Keratinocyte (primary cell): ENCODE data around the gene IL31. TPM values are rescaled to one million over a fixed set of nuclear protein-coding genes. Genes with fewer than 3 reads are reported as not detected.

Source experiments
- DNase-seq: peaks from one replicate; pipeline ENCODE4 v3.0.0-alpha.2; 2011; ENCODE audit warnings: low read depth, missing footprints, low spot score
- FAIRE-seq: peaks from 2 replicates; lab custom pipeline; 2011; peaks lifted over from hg19 to GRCh38; lab: Jason Lieb, UNC
- H2AFZ ChIP-seq: 2 replicates; pipeline ENCODE4 v1.6.0; 2012; ENCODE audit warnings: low read length, control low read depth, inconsistent platforms; ENCODE audit not compliant: control insufficient read depth
- H3K27ac ChIP-seq: 2 replicates; pipeline ENCODE4 v1.5.1; 2011; ENCODE audit warnings: low read length; ENCODE audit not compliant: control insufficient read depth, insufficient read depth
- H3K27me3 ChIP-seq: 3 replicates; pipeline ENCODE4 v1.6.0; 2011; ENCODE audit warnings: low read length; ENCODE audit not compliant: control insufficient read depth, insufficient read depth; ENCODE audit errors: extremely low read depth
- H3K36me3 ChIP-seq, 2 experiments: 2 replicates in 1 of 2; 3 replicates in 1 of 2; pipeline ENCODE4 v1.5.1; 2011; ENCODE audit warnings: low read length in 2 of 2, mild to moderate bottlenecking in 1 of 2; ENCODE audit not compliant: control insufficient read depth in 2 of 2, insufficient read depth in 2 of 2; ENCODE audit errors: extremely low read depth in 1 of 2
- H3K4me1 ChIP-seq: 3 replicates; pipeline ENCODE4 v1.5.1; 2011; ENCODE audit warnings: low read length; ENCODE audit not compliant: control insufficient read depth, insufficient read depth; ENCODE audit errors: extremely low read depth
- H3K4me2 ChIP-seq: 3 replicates; pipeline ENCODE4 v1.6.0; 2011; ENCODE audit warnings: low read depth, low read length; ENCODE audit not compliant: control insufficient read depth, insufficient read depth; ENCODE audit errors: extremely low read depth
- H3K4me3 ChIP-seq, 3 experiments: fragments of 200-600 bp in 1 of 3; sonication (generic) in 1 of 3; 2 replicates in 2 of 3; 3 replicates in 1 of 3; pipeline ENCODE4 v1.5.1; 2011 to 2016; ENCODE audit warnings: low read length in 3 of 3, mild to moderate bottlenecking in 3 of 3, control low read depth in 2 of 3, inconsistent platforms in 1 of 3, low read depth in 1 of 3, mixed read lengths in 1 of 3, mixed run types in 1 of 3, moderate library complexity in 1 of 3; ENCODE audit not compliant: control insufficient read depth in 2 of 3, insufficient read depth in 2 of 3; ENCODE audit errors: extremely low read depth in 1 of 3
- H3K79me2 ChIP-seq: 2 replicates; pipeline ENCODE4 v1.6.0; 2012; ENCODE audit warnings: low read length; ENCODE audit not compliant: control insufficient read depth, insufficient read depth
- H3K9ac ChIP-seq: 3 replicates; pipeline ENCODE4 v1.6.0; 2011; ENCODE audit warnings: low read length; ENCODE audit not compliant: control insufficient read depth, insufficient read depth; ENCODE audit errors: extremely low read depth
- H3K9me1 ChIP-seq: 3 replicates; pipeline ENCODE4 v1.6.0; 2011; ENCODE audit warnings: low read length; ENCODE audit not compliant: control insufficient read depth, insufficient read depth; ENCODE audit errors: extremely low read depth
- H3K9me3 ChIP-seq: 2 replicates; pipeline ENCODE4 v1.5.1; 2012; ENCODE audit warnings: low read depth, low read length; ENCODE audit not compliant: control insufficient read depth
- H4K20me1 ChIP-seq: 3 replicates; pipeline ENCODE4 v1.6.0; 2011; ENCODE audit warnings: low read length; ENCODE audit not compliant: control insufficient read depth, insufficient read depth; ENCODE audit errors: extremely low read depth
- CTCF ChIP-seq, 3 experiments: IDR thresholded peaks in 1 of 3; conservative IDR thresholded peaks in 1 of 3; optimal IDR thresholded peaks in 1 of 3; 2 replicates in 2 of 3; 3 replicates in 1 of 3; pipeline versions ENCODE3 to v1.5.1; 2011; ENCODE audit warnings: low read length in 3 of 3, mild to moderate bottlenecking in 3 of 3, moderate library complexity in 2 of 3, control low read depth in 1 of 3, inconsistent platforms in 1 of 3; ENCODE audit not compliant: insufficient read depth in 2 of 3; ENCODE audit errors: extremely low read depth in 1 of 3
- EZH2 ChIP-seq: IDR thresholded peaks from one replicate; pipeline ENCODE4 v1.6.1; 2012; ENCODE audit warnings: inconsistent platforms, mild to moderate bottlenecking, low read length, moderate library complexity
- dilution Hi-C: fragments of 300-500 bp; cut with MboI; formaldehyde crosslinking; loops from one replicate; pipeline ENCODE4 v1.7.0; 2020; ENCODE audit warnings: low sequenced_read_pairs; ENCODE audit not compliant: extremely low pct_ligation_motif_present
- polyA plus RNA-seq, 5 experiments: library from polyadenylated mRNA; depleted of rRNA in 3 of 5; stranded (reverse) in 3 of 5; stranded (forward) in 1 of 5; unstranded in 1 of 5; fragments of >200 nt; gene quantifications; 1 replicate in 1 of 5; 2 replicates in 3 of 5; 3 replicates in 1 of 5; pipeline versions ENCODE4 v1.2.1 to v1.2.3, GENCODE V29; 2011 to 2012; ENCODE audit warnings: missing spikeins in 2 of 5, low read depth in 1 of 5, low replicate concordance in 1 of 5

Gene IL31
- polyA plus RNA-seq, 1 donor (not counting 4 experiments of a cell fraction or from before 2014, with no cell fraction given) = not detected

GRCh38 chr12:122215771-122216170 lies 41.8 kb upstream of the IL31 start:
- no peaks in the 10 kb centered on the region for H4K20me1 ChIP-seq
- FAIRE-seq (no peak), DNase-seq (no peak)
- H2AFZ ChIP-seq = no peak overlapping the region
- H3K27ac ChIP-seq = no peak overlapping the region
- no peaks in the 10 kb centered on the region for H3K4me1 ChIP-seq
- TF ChIP-seq CTCF (optimal IDR thresholded peaks at IDR 0.05 in 1 of 3, IDR thresholded peaks at IDR 0.05 in 1 of 3, conservative IDR thresholded peaks at IDR 0.05 in 1 of 3; ENCODE audit: extremely low read depth in 1 of 3, insufficient read depth in 2 of 3, low read length in 3 of 3) = no peak
- TF ChIP-seq EZH2 = no peak
- no peaks in the 10 kb centered on the region for H3K9me3 ChIP-seq
- no peaks in the 10 kb centered on the region for H3K9me1 ChIP-seq
- H3K36me3 ChIP-seq = peaks cover 22 to 31% of the 10 kb centered on the region in 2 experiments
- no peaks in the 10 kb centered on the region for H3K27me3 ChIP-seq
- dilution Hi-C loops = no loop called here
- no peak overlapping the region for H3K4me3 ChIP-seq
- no peak overlapping the region for H3K4me2 ChIP-seq
- peaks cover 11% of the 10 kb centered on the region for H3K79me2 ChIP-seq
- H3K9ac ChIP-seq = no peak overlapping the region

- Histone ChIP-seq H4K20me1 (no peaks in the 10 kb centered on the region), H3K9me1 (no peaks in the 10 kb centered on the region), H3K9ac (no peak overlapping the region), H2AFZ (no peak overlapping the region), H3K27ac (no peak overlapping the region), H3K4me3 (no peak overlapping the region), H3K4me1 (no peaks in the 10 kb centered on the region), H3K9me3 (no peaks in the 10 kb centered on the region), H3K79me2 (no peaks in the 10 kb centered on the region), H3K36me3 (peaks cover 26% of the 10 kb centered on the region in 2 experiments), H3K27me3 (peaks cover 12% of the 10 kb centered on the region), H3K4me2 (no peak overlapping the region)
- no peak for FAIRE-seq
- dilution Hi-C loops = no loop called here
- no peak for DNase-seq
- no peak for TF ChIP-seq EZH2
- TF ChIP-seq CTCF (optimal IDR thresholded peaks at IDR 0.05 in 1 of 3, IDR thresholded peaks at IDR 0.05 in 1 of 3, conservative IDR thresholded peaks at IDR 0.05 in 1 of 3; ENCODE audit: extremely low read depth in 1 of 3, insufficient read depth in 2 of 3, low read length in 3 of 3) = no peak
Measured at GRCh38 chr12:122208073-122208820, 34.2 kb upstream of the IL31 start.
